Left ventricle myocardium inferior (tissue), 1 donor: Measurements from ENCODE around the gene ASB1. TPM values are rescaled to one million over a fixed set of nuclear protein-coding genes. Genes with fewer than 3 reads are reported as not detected.

Source experiments
- DNase-seq: peaks from one replicate; pipeline ENCODE4 v3.0.0-alpha.2; 2020
- H3K27ac ChIP-seq: fragments of 200-600 bp; replicated peaks from 2 replicates; pipeline ENCODE4 v1.8.0; 2021
- H3K27me3 ChIP-seq: fragments of 200-600 bp; 2 replicates; pipeline ENCODE4 v1.8.0; 2021; ENCODE audit warnings: low read depth
- H3K36me3 ChIP-seq: fragments of 200-600 bp; 2 replicates; pipeline ENCODE4 v1.8.0; 2021
- H3K4me1 ChIP-seq: fragments of 200-600 bp; 2 replicates; pipeline ENCODE4 v1.8.0; 2021
- H3K4me3 ChIP-seq: fragments of 200-600 bp; 2 replicates; pipeline ENCODE4 v1.8.0; 2021; ENCODE audit warnings: mild to moderate bottlenecking, moderate library complexity
- H3K9me3 ChIP-seq: fragments of 200-600 bp; replicated peaks from 2 replicates; pipeline ENCODE4 v1.8.0; 2021
- CTCF ChIP-seq: fragments of 200-600 bp; IDR thresholded peaks from 2 replicates; pipeline ENCODE4 v1.8.0; 2021; ENCODE audit warnings: antibody characterized with exemption, mild to moderate bottlenecking, borderline replicate concordance
- intact Hi-C: fragments of 100-400 bp; cut with micrococcal nuclease; formaldehyde crosslinking; loops from one replicate; pipeline ENCODE4 v1.11.0; 2022
- total RNA-seq: library from RNA; stranded (reverse); fragmentation: NEBNext Ultra II Directional; extraction: Animal tissue kit (Norgen Biotek cat#: 25700); gene quantifications from one replicate; pipeline ENCODE4 v1.2.1, GENCODE V29; 2021
- donor health status: DM: no; HTN: yes; CAD: no; lungs with severe emphysema.

ASB1 gene
- total RNA-seq, 1 donor from 2014 or later, result 52.6 TPM

DNA sequence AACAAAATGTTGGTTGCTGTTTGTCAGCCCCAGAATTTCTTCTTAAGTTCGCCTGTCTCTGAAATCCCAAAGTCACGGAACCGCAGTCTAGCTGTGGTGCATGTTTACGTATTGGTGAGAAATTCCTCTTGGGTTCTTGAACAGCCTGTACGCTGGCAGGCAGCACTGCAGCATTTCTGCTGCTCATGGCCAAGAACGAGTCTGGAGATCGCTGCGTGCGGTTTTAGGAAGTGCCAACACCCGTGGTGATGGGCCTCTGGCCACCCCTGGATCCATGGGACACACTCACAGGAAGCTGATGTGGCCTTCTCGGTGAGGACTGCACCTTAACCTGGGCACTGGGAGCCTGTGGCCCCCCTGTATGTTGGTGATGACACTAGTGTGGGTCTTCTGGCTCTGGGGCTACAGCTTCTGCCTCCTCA is 23.7 kb downstream of the ASB1 start:
- no peak for TF ChIP-seq CTCF
- Histone ChIP-seq H3K4me3 (peak overlapping the region; percentile 51), H3K27ac (peak overlapping the region; percentile 89), H3K4me1 (peaks cover 39% of the 10 kb centered on the region), H3K9me3 (no peaks in the 10 kb centered on the region), H3K36me3 (peaks cover 34% of the 10 kb centered on the region), H3K27me3 (no peaks in the 10 kb centered on the region)
- intact Hi-C loops, result no loop called here
- peak; percentile 56 for DNase-seq

DNA sequence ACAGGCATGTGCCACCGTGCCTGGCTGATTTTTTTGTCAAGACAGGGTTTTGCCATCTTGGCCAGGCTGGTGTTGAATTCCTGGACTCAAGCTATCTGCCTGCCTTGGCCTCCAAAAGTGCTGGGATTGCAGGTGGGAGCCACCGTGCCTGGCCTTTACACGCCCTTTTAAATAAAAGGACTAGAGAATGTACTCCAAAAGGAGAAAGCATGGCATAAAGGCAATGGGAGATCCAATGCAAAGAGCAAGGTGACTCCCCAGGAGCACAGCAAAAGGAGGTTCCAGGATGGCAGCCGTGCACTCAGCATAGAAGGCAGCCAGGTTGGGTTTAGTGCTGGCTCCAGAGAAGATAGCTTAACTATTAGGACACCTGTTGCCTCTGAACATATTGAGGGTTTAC is 27.1 kb downstream of the ASB1 start:
- no peaks in the 10 kb centered on the region for H3K27me3 ChIP-seq
- peaks cover 19% of the 10 kb centered on the region for H3K9me3 ChIP-seq
- no peaks in the 10 kb centered on the region for H3K36me3 ChIP-seq
- intact Hi-C loops, result no loop called here
- H3K4me1 ChIP-seq, result peaks cover 38% of the 10 kb centered on the region
- TF ChIP-seq CTCF, result no peak
- no peak overlapping the region for H3K4me3 ChIP-seq
- no peak for DNase-seq
- no peak overlapping the region for H3K27ac ChIP-seq

GRCh38 chr2:238456449-238456848 is 29.7 kb downstream of the ASB1 start:
- intact Hi-C loops, result no loop called here
- H3K27me3 ChIP-seq, result peaks cover 3% of the 10 kb centered on the region
- H3K9me3 ChIP-seq, result peaks cover 19% of the 10 kb centered on the region
- no peak overlapping the region for H3K4me3 ChIP-seq
- no peaks in the 10 kb centered on the region for H3K36me3 ChIP-seq
- no peak for TF ChIP-seq CTCF
- no peak overlapping the region for H3K27ac ChIP-seq
- H3K4me1 ChIP-seq, result peaks cover 29% of the 10 kb centered on the region
- no peak for DNase-seq

GRCh38 chr2:238456970-238457926 is 30.5 kb downstream of the ASB1 start:
- Histone ChIP-seq H3K27ac (no peak overlapping the region), H3K4me3 (no peak overlapping the region), H3K36me3 (no peaks in the 10 kb centered on the region), H3K4me1 (peaks cover 26% of the 10 kb centered on the region), H3K9me3 (peaks cover 19% of the 10 kb centered on the region), H3K27me3 (peaks cover 3% of the 10 kb centered on the region)
- TF ChIP-seq CTCF, result no peak
- no peak for DNase-seq
- intact Hi-C loops, result no loop called here

GRCh38 chr2:238457927-238458324 is 31.2 kb downstream of the ASB1 start:
- H3K27ac ChIP-seq, result peak overlapping the region; percentile 75
- DNase-seq, result no peak

More at GRCh38 chr2:238457927-238458324, 31.2 kb downstream of the ASB1 start:
- H3K4me3 ChIP-seq, result no peak overlapping the region
- no peak for TF ChIP-seq CTCF
- peaks cover 19% of the 10 kb centered on the region for H3K9me3 ChIP-seq
- peaks cover 26% of the 10 kb centered on the region for H3K4me1 ChIP-seq
- intact Hi-C loops, result no loop called here
- H3K36me3 ChIP-seq, result no peaks in the 10 kb centered on the region
- H3K27me3 ChIP-seq, result peaks cover 3% of the 10 kb centered on the region
